Activated naive CD8-positive, alpha-beta T cell treated with anti-CD3 and anti-CD28 coated beads for 36 hours (primary cell): Measurements from ENCODE around the gene NKX3-2. TPM values are rescaled to one million over a fixed set of nuclear protein-coding genes. Genes with fewer than 3 reads are reported as not detected.

Experiments
- DNase-seq: peaks from one replicate; pipeline ENCODE4 v3.0.0; 2021
- H3K27ac Mint-ChIP-seq: one replicate; pipeline ENCODE4 v1.8.0; 2022; ENCODE audit warnings: mild to moderate bottlenecking, moderate library complexity, mixed read lengths
- H3K27me3 Mint-ChIP-seq: one replicate; pipeline ENCODE4 v1.8.0; 2022; ENCODE audit warnings: mild to moderate bottlenecking, mixed read lengths
- H3K36me3 Mint-ChIP-seq: one replicate; pipeline ENCODE4 v1.8.0; 2021; ENCODE audit warnings: mild to moderate bottlenecking, mixed read lengths
- H3K4me1 Mint-ChIP-seq: one replicate; pipeline ENCODE4 v1.8.0; 2021; ENCODE audit warnings: mixed read lengths
- H3K4me3 Mint-ChIP-seq: one replicate; pipeline ENCODE4 v1.8.0; 2022; ENCODE audit warnings: mild to moderate bottlenecking, moderate library complexity, mixed read lengths
- H3K9me3 Mint-ChIP-seq: one replicate; pipeline ENCODE4 v1.8.0; 2022; ENCODE audit warnings: mixed read lengths
- total RNA-seq, 2 experiments: library from RNA; stranded (reverse); gene quantifications; one replicate each; pipeline ENCODE4 v1.2.3, GENCODE V29; 2021

The NKX3-2 gene
- total RNA-seq, 2 experiments from 2014 or later = not detected

DNA sequence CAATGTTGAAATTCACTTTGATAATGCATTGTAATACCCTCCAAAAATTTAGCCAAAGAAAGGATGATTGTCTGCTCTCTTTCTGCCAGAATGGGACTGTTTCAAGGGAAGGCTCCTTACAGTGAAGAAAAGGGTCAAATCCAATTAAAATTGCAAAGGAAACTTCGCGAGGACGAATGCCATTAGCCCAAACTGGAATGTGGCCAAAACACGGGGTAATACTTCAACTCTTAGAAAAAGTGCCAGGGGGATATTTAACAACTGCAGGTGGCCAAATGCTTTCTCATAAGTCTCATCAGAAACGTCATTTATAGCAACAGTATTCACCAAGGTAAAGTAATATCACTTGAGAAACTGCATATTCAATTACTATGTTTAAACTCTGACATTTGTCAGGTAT is 29.0 kb downstream of the NKX3-2 start:
- no peaks in the 10 kb centered on the region for H3K36me3 Mint-ChIP-seq
- peaks cover 71% of the 10 kb centered on the region for H3K27me3 Mint-ChIP-seq
- H3K4me1 Mint-ChIP-seq = no peaks in the 10 kb centered on the region
- no peak overlapping the region for H3K27ac Mint-ChIP-seq
- DNase-seq = no peak
- H3K9me3 Mint-ChIP-seq = no peaks in the 10 kb centered on the region
- no peak overlapping the region for H3K4me3 Mint-ChIP-seq

DNA sequence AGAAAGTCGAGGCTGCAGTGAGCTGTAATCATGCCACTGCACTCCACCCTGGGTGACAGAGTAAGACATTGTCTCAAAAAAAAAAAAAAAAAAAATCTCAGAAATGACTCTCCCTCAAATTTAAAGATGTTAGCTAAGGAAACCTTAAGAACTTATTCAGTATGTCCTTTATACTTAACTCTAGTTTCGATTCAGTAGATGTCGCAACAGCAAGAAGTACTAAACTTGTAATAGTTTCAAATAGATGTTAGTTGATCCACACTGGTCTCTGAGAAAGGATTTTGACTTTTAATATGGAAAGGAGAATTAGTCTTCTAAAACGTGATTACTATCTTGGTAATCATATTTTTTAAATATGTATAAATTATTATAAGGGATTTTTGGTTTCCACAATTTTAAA is 29.6 kb downstream of the NKX3-2 start:
- DNase-seq = no peak
- H3K9me3 Mint-ChIP-seq = no peaks in the 10 kb centered on the region
- H3K27me3 Mint-ChIP-seq = peaks cover 66% of the 10 kb centered on the region
- H3K4me3 Mint-ChIP-seq = no peak overlapping the region
- no peaks in the 10 kb centered on the region for H3K4me1 Mint-ChIP-seq
- H3K27ac Mint-ChIP-seq = no peak overlapping the region
- H3K36me3 Mint-ChIP-seq = no peaks in the 10 kb centered on the region

DNA sequence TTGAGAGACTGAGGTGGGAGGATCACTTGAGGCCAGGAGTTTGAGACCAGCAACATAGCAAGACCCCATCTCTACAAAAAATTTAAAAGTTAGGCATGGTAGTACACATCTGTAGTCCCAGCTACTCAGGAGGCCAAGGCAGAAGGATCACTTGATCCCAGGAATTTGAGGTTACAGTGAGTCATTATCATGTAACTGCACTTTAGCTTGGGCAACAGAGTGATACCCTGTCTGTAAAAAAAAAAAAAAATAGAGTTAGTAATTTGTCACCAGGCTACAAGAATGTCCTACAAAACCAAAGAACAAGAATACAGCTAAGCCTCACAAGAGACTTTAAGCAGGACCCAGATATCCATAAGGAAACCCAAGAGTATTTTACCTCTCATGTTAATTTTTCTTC is 33.2 kb downstream of the NKX3-2 start:
- Mint-ChIP-seq H3K9me3 (no peaks in the 10 kb centered on the region), H3K36me3 (no peaks in the 10 kb centered on the region), H3K27ac (no peak overlapping the region), H3K4me3 (no peak overlapping the region), H3K27me3 (peaks cover 48% of the 10 kb centered on the region), H3K4me1 (no peaks in the 10 kb centered on the region)
- no peak for DNase-seq

DNA sequence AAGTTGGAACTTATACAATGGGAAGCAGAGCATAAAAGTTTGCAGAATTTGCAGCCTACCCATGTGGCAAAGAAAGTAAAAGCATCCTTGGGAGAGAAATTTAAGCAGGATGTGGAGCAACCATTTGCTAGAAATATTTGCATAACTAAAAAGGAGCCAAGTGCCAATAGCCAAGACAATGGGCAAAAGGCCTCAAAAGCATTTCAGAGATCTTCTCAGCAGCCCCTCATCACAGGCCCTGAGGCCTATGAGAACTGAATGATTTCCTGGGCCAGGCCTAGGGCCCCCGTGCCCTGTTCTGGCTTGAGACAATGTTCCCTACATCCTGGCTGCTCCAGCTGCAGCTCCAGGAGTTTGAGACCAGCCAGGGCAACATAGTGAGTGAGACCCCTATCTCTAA is 34.9 kb downstream of the NKX3-2 start:
- Mint-ChIP-seq H3K36me3 (no peaks in the 10 kb centered on the region), H3K4me1 (no peaks in the 10 kb centered on the region), H3K4me3 (no peak overlapping the region), H3K9me3 (no peaks in the 10 kb centered on the region), H3K27ac (no peak overlapping the region), H3K27me3 (peaks cover 39% of the 10 kb centered on the region)
- no peak for DNase-seq

DNA sequence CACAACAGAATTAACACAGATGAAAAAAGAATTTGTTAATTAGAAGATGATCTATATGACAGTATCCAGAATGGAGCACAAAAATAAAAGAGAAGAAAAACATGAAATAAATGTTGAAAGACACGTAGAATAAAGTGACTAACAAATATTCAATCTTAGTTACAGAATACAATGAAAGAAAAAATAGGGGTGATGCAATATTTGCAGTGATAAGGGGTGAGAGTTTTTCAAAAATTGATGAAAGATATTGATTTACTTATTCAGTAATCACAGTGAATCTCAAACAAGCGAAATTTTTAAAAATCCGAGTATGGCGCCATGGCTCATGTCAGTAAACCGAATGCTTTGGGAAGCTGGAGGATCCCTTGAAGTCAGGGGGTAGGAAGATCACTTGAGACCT is 39.9 kb downstream of the NKX3-2 start:
- DNase-seq = no peak
- H3K27ac Mint-ChIP-seq = no peak overlapping the region
- no peaks in the 10 kb centered on the region for H3K36me3 Mint-ChIP-seq
- H3K4me3 Mint-ChIP-seq = no peak overlapping the region
- peaks cover 27% of the 10 kb centered on the region for H3K27me3 Mint-ChIP-seq
- no peaks in the 10 kb centered on the region for H3K9me3 Mint-ChIP-seq
- no peaks in the 10 kb centered on the region for H3K4me1 Mint-ChIP-seq

DNA sequence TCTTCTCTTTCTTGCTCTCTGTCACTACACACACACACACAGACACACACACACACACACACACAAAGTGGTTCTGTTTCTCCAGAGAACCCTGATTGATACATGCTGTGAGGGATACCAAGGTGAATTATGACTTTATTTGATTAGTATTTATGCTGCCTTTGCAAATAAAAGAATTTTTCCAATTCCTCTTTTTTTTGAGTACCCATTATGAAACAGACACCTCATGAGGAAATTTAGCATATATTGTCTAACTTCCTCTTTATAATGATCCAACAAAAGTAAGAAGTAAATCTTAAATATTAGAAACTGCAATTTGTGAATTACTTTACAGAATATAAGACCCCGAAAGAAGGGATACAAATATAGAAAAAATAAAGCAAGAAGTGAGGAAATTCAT is 45.8 kb downstream of the NKX3-2 start:
- no peak overlapping the region for H3K4me3 Mint-ChIP-seq
- H3K4me1 Mint-ChIP-seq = no peaks in the 10 kb centered on the region
- no peak for DNase-seq
- H3K36me3 Mint-ChIP-seq = no peaks in the 10 kb centered on the region
- H3K27ac Mint-ChIP-seq = no peak overlapping the region
- H3K27me3 Mint-ChIP-seq = peaks cover 59% of the 10 kb centered on the region
- peaks cover 1% of the 10 kb centered on the region for H3K9me3 Mint-ChIP-seq

DNA sequence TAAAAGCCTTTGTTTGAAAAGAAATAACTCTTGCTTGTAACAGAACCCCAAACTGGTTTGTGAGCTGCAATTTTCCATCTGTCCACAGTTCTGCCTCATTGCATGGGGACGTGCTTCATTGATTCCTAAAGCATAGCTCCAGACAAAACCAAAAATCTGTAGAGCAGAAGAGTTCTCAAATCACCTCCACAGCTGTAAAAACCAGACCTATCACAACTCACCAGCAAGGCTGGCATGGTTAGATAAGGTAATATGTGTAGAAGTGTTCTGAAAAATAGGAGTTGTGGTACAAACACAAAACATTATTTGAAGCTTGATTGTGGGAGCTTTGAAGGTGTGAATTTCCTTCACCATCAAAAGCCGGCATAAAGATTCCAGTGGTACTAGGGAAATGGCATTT is 47.7 kb downstream of the NKX3-2 start:
- no peak for DNase-seq
- peaks cover 61% of the 10 kb centered on the region for H3K27me3 Mint-ChIP-seq
- no peaks in the 10 kb centered on the region for H3K4me1 Mint-ChIP-seq
- H3K4me3 Mint-ChIP-seq = no peak overlapping the region
- H3K36me3 Mint-ChIP-seq = no peaks in the 10 kb centered on the region
- peaks cover 1% of the 10 kb centered on the region for H3K9me3 Mint-ChIP-seq
- H3K27ac Mint-ChIP-seq = no peak overlapping the region

DNA sequence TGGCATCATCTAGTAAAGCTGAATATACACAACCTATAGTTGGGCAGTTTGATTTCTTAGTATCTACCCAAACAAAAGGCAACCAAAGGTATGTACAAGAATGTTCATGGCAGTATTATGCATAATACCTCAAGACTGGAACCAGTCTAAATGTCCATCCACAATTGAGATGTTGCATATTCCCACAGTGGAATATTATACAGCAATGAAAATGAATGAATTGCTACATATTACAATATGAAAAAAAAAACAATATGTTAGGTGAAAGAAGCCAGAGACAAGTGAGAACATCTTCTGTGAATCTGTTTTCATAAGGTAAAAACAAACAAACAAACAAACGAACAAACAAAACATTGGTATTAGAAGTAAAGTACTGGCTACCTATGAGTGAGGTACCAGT is 48.6 kb downstream of the NKX3-2 start:
- H3K9me3 Mint-ChIP-seq = peaks cover 1% of the 10 kb centered on the region
- no peak overlapping the region for H3K4me3 Mint-ChIP-seq
- no peak for DNase-seq
- no peaks in the 10 kb centered on the region for H3K36me3 Mint-ChIP-seq
- no peaks in the 10 kb centered on the region for H3K4me1 Mint-ChIP-seq
- H3K27me3 Mint-ChIP-seq = peaks cover 60% of the 10 kb centered on the region
- no peak overlapping the region for H3K27ac Mint-ChIP-seq

DNA sequence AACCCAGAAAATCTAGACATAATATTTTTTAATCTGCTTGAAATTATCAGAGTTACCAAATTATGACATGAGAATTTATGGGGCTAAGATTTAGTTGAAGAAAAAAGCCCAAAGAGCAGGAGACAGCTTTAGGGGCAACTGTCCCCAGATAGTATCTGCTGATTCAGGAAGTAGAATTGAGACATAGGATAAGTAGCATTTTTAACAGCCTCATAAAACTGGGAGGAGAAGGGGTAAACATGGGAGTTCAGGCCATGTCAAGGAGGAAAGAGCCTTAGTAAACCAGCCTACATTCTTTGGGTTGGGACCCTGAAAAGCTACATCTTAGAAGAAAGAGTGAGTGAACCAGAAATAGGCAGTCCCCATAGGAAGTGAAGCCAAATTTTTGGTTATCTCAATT is 50.5 kb downstream of the NKX3-2 start:
- no peaks in the 10 kb centered on the region for H3K4me1 Mint-ChIP-seq
- peaks cover 1% of the 10 kb centered on the region for H3K9me3 Mint-ChIP-seq
- no peak overlapping the region for H3K4me3 Mint-ChIP-seq
- peaks cover 66% of the 10 kb centered on the region for H3K27me3 Mint-ChIP-seq
- DNase-seq = no peak
- H3K36me3 Mint-ChIP-seq = no peaks in the 10 kb centered on the region
- no peak overlapping the region for H3K27ac Mint-ChIP-seq

DNA sequence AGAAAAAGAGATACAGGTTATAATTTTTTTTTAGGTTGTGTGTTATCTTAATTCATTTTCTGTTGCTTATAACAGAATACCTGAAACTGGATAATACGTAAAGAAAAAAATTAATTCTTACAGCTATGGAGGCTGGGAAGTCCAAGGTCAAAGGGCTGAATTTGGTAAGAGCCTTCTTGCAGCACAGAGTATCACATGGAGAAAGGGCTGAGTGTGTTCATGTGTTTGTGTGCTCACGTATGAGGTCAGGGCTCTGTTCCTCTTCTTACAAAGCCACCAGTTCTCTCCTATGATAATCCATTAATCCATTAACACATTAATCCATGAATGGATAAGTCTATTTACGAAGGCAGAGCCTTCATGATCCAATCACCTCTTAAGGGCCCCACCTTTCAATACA is 51.6 kb downstream of the NKX3-2 start:
- H3K36me3 Mint-ChIP-seq = no peaks in the 10 kb centered on the region
- H3K27ac Mint-ChIP-seq = no peak overlapping the region
- H3K4me3 Mint-ChIP-seq = no peak overlapping the region
- H3K9me3 Mint-ChIP-seq = peaks cover 1% of the 10 kb centered on the region
- no peaks in the 10 kb centered on the region for H3K4me1 Mint-ChIP-seq
- DNase-seq = no peak
- H3K27me3 Mint-ChIP-seq = peaks cover 63% of the 10 kb centered on the region

Other genes with a start within 250 kb of the NKX3-2 start
- gene RAB28, start 60.2 kb downstream of the NKX3-2 start, total RNA-seq = 10 to 100 TPM; 13.6 to 15.8 TPM
- gene BOD1L1, start 83.2 kb upstream of the NKX3-2 start, total RNA-seq = 10 to 100 TPM; 33.5 to 34.8 TPM